Peyer's patch (tissue), 4 donors: ENCODE data around the gene GADD45A.

Experiments used
- POLR2A ChIP-seq, 2 donors: fragments of 450-650 bp; IDR thresholded peaks; one replicate each; pipeline ENCODE4 v1.5.1; 2017; ENCODE audit warnings: antibody characterized with exemption in 2 of 2, mild to moderate bottlenecking in 2 of 2, moderate library complexity in 2 of 2
- TF ChIP-seq, protein P1 (sequence below), 6 experiments: fragments of 450-650 bp in 4 of 6; fragments of 200-600 bp in 2 of 6; sonication (generic) in 1 of 6; IDR thresholded peaks; one replicate each; pipeline ENCODE4 v1.5.1; 2017 to 2019; ENCODE audit warnings: antibody characterized with exemption in 6 of 6, mild to moderate bottlenecking in 3 of 6, moderate library complexity in 1 of 6

GRCh38 chr1:67687649-67688048 is 2.6 kb downstream of the GADD45A start:
- TF ChIP-seq, protein P1, sequence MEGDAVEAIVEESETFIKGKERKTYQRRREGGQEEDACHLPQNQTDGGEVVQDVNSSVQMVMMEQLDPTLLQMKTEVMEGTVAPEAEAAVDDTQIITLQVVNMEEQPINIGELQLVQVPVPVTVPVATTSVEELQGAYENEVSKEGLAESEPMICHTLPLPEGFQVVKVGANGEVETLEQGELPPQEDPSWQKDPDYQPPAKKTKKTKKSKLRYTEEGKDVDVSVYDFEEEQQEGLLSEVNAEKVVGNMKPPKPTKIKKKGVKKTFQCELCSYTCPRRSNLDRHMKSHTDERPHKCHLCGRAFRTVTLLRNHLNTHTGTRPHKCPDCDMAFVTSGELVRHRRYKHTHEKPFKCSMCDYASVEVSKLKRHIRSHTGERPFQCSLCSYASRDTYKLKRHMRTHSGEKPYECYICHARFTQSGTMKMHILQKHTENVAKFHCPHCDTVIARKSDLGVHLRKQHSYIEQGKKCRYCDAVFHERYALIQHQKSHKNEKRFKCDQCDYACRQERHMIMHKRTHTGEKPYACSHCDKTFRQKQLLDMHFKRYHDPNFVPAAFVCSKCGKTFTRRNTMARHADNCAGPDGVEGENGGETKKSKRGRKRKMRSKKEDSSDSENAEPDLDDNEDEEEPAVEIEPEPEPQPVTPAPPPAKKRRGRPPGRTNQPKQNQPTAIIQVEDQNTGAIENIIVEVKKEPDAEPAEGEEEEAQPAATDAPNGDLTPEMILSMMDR (IDR thresholded peaks at IDR 0.05), result no peak
- TF ChIP-seq POLR2A (IDR thresholded peaks at IDR 0.05), result no peak
